WTC11 (cell line): Measurements from ENCODE around the gene CCSER1. TPM values are rescaled to one million over a fixed set of nuclear protein-coding genes. Genes with fewer than 3 reads are reported as not detected.

Experiments
- ATAC-seq: fragments of 200-7000 bp; cut with Tn5 transposase; 2 replicates; pipeline ENCODE4 v1.10.0; 2021; ENCODE audit warnings: mild to moderate bottlenecking, moderate library complexity
- CTCF ChIA-PET: fragments of 300-600 bp; sonication (Branson Sonifier 250); formaldehyde crosslinking; loops from one replicate; lab custom pipeline; 2021; ENCODE audit warnings: antibody characterized with exemption; lab: Charles Lee
- POLR2A ChIA-PET: fragments of 350-600 bp; sonication (Branson Sonifier 250); formaldehyde crosslinking; loops from one replicate; lab custom pipeline; 2021; ENCODE audit warnings: antibody characterized with exemption; lab: Charles Lee
- DNase-seq: peaks from one replicate; pipeline ENCODE4 v3.0.0; 2021; ENCODE audit warnings: low spot score
- H3K27ac Mint-ChIP-seq: 2 replicates; pipeline ENCODE4 v1.8.0; 2021; ENCODE audit warnings: mixed read lengths
- H3K27me3 Mint-ChIP-seq: 2 replicates; pipeline ENCODE4 v1.8.0; 2021; ENCODE audit warnings: low read depth, mild to moderate bottlenecking, moderate library complexity, mixed read lengths
- H3K36me3 Mint-ChIP-seq: 2 replicates; pipeline ENCODE4 v1.8.0; 2021; ENCODE audit warnings: mixed read lengths
- H3K4me1 Mint-ChIP-seq: 2 replicates; pipeline ENCODE4 v1.8.0; 2022; ENCODE audit warnings: mixed read lengths
- H3K4me3 Mint-ChIP-seq: 2 replicates; pipeline ENCODE4 v1.8.0; 2021; ENCODE audit warnings: mild to moderate bottlenecking, moderate library complexity, mixed read lengths
- H3K9me3 Mint-ChIP-seq: 2 replicates; pipeline ENCODE4 v1.8.0; 2021; ENCODE audit warnings: mixed read lengths
- CREB1 ChIP-seq: sonication (generic); formaldehyde crosslinking; IDR thresholded peaks from 2 replicates; pipeline ENCODE4 v1.8.0; 2023; ENCODE audit warnings: mild to moderate bottlenecking, missing genetic modification reagents
- FOXK1 ChIP-seq: sonication (generic); formaldehyde crosslinking; IDR thresholded peaks from 2 replicates; pipeline ENCODE4 v1.8.0; 2022; ENCODE audit warnings: mild to moderate bottlenecking, moderate library complexity, missing genetic modification reagents
- GTF2I ChIP-seq: fragments of 250-450 bp; sonication (Bioruptor Pico); conservative IDR thresholded peaks from 2 replicates; pipeline ENCODE4 v1.4.0; 2021; ENCODE audit warnings: mild to moderate bottlenecking
- NR2C2 ChIP-seq: sonication (generic); formaldehyde crosslinking; IDR thresholded peaks from 2 replicates; pipeline ENCODE4 v1.8.0; 2022; ENCODE audit warnings: mild to moderate bottlenecking, missing genetic modification reagents
- OVOL2 ChIP-seq: fragments of 250-450 bp; sonication (Bioruptor Pico); IDR thresholded peaks from 2 replicates; pipeline ENCODE4 v1.9.0; 2021; ENCODE audit warnings: mild to moderate bottlenecking, borderline replicate concordance
- PRRX2 ChIP-seq: fragments of 250-450 bp; sonication (Bioruptor Pico); IDR thresholded peaks from 2 replicates; pipeline ENCODE4 v1.8.0; 2021; ENCODE audit warnings: mild to moderate bottlenecking
- SP1 ChIP-seq: sonication (generic); formaldehyde crosslinking; conservative IDR thresholded peaks from 2 replicates; pipeline ENCODE4 v1.8.1; 2022; ENCODE audit warnings: missing genetic modification reagents
- TP53 ChIP-seq: sonication (generic); formaldehyde crosslinking; IDR thresholded peaks from 2 replicates; pipeline ENCODE4 v1.8.1; 2023; ENCODE audit warnings: mild to moderate bottlenecking, missing genetic modification reagents
- ZNF232 ChIP-seq: sonication (generic); formaldehyde crosslinking; IDR thresholded peaks from 2 replicates; pipeline ENCODE4 v1.8.0; 2022; ENCODE audit warnings: mild to moderate bottlenecking, missing genetic modification reagents
- ZNF317 ChIP-seq: sonication (generic); formaldehyde crosslinking; IDR thresholded peaks from 2 replicates; pipeline ENCODE4 v1.8.1; 2023; ENCODE audit warnings: low read depth, mild to moderate bottlenecking, moderate library complexity, missing genetic modification reagents, borderline replicate concordance
- ZNF423 ChIP-seq: fragments of 250-450 bp; sonication (Bioruptor Pico); IDR thresholded peaks from 2 replicates; pipeline ENCODE4 v2.1.2; 2022; ENCODE audit warnings: mild to moderate bottlenecking, moderate library complexity
- ZNF532 ChIP-seq: fragments of 250-450 bp; sonication (Bioruptor Pico); IDR thresholded peaks from 2 replicates; pipeline ENCODE4 v1.9.0; 2021; ENCODE audit warnings: mild to moderate bottlenecking, borderline replicate concordance
- total RNA-seq: library from RNA; stranded (reverse); gene quantifications from 3 replicates; pipeline ENCODE4 v1.2.3, GENCODE V29; 2021
- TF ChIP-seq, protein P1 (sequence below): fragments of 250-450 bp; sonication (Bioruptor Pico); IDR thresholded peaks from 2 replicates; pipeline ENCODE4 v1.9.0; 2021; ENCODE audit warnings: mild to moderate bottlenecking
- TF ChIP-seq, protein P2 (sequence below): sonication (generic); formaldehyde crosslinking; IDR thresholded peaks from 2 replicates; pipeline ENCODE4 v1.8.1; 2022; ENCODE audit warnings: mild to moderate bottlenecking, missing genetic modification reagents, moderate library complexity, borderline replicate concordance
- TF ChIP-seq, protein P3 (sequence below): sonication (generic); formaldehyde crosslinking; IDR thresholded peaks from 2 replicates; pipeline ENCODE4 v1.8.1; 2022; ENCODE audit warnings: missing genetic modification reagents, borderline replicate concordance

The CCSER1 gene
- total RNA-seq, 1 experiment from 2014 or later: 0.87 TPM

- ChIA-PET POLR2A (no interaction called here), CTCF (interaction anchor here (1.1 kb wide), 1 partner anchor 50 kb away, joined by 3 read pairs; no protein-coding TSS in a partner anchor)
- Mint-ChIP-seq H3K27ac (no peak overlapping the region), H3K9me3 (no peaks in the 10 kb centered on the region), H3K4me1 (peaks cover 11% of the 10 kb centered on the region), H3K36me3 (no peaks in the 10 kb centered on the region), H3K4me3 (no peak overlapping the region), H3K27me3 (no peaks in the 10 kb centered on the region)
- DNase-seq (no peak), ATAC-seq (peak; percentile 71)
- TF ChIP-seq, protein P1, sequence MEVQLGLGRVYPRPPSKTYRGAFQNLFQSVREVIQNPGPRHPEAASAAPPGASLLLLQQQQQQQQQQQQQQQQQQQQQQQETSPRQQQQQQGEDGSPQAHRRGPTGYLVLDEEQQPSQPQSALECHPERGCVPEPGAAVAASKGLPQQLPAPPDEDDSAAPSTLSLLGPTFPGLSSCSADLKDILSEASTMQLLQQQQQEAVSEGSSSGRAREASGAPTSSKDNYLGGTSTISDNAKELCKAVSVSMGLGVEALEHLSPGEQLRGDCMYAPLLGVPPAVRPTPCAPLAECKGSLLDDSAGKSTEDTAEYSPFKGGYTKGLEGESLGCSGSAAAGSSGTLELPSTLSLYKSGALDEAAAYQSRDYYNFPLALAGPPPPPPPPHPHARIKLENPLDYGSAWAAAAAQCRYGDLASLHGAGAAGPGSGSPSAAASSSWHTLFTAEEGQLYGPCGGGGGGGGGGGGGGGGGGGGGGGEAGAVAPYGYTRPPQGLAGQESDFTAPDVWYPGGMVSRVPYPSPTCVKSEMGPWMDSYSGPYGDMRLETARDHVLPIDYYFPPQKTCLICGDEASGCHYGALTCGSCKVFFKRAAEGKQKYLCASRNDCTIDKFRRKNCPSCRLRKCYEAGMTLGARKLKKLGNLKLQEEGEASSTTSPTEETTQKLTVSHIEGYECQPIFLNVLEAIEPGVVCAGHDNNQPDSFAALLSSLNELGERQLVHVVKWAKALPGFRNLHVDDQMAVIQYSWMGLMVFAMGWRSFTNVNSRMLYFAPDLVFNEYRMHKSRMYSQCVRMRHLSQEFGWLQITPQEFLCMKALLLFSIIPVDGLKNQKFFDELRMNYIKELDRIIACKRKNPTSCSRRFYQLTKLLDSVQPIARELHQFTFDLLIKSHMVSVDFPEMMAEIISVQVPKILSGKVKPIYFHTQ (CRISPR knock-in tag): no peak
These were observed 45.6 kb upstream of the CCSER1 start for GRCh38 chr4:90081432-90082144.

DNA sequence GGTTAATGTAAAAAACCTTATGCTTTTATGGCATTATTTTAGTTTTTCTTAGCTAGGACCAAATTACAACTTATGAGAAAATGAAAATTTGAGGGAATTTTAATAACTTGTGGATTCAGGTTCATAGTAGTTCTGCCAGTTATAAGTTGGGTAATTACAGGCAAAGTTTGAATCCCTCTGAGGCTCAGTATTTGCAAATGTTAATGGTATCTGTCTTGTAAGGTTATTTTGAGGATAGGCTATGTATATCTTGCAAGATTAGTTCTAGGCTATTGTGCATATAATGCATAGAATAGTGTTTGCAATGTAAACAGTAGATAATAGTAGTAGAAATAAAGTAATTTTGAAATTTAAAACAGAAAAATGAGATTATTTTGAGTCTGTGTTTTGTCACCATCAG is 44.7 kb upstream of the CCSER1 start:
- Mint-ChIP-seq H3K36me3 (no peaks in the 10 kb centered on the region), H3K4me3 (no peak overlapping the region), H3K4me1 (peaks cover 11% of the 10 kb centered on the region), H3K27ac (no peak overlapping the region), H3K9me3 (no peaks in the 10 kb centered on the region), H3K27me3 (no peaks in the 10 kb centered on the region)
- ATAC-seq (no peak), DNase-seq (no peak)
- CTCF ChIA-PET: interaction anchor here (0.6 to 1.1 kb wide), 2 partner anchors 40 to 51 kb away, joined by 3 read pairs; no protein-coding TSS in a partner anchor
- no peak for TF ChIP-seq ZNF317
- no peak for TF ChIP-seq ZNF232 (CRISPR knock-in tag)
- no peak for TF ChIP-seq SP1 (CRISPR knock-in tag)
- no peak for TF ChIP-seq PRRX2
- no peak for TF ChIP-seq FOXK1 (CRISPR knock-in tag)
- TF ChIP-seq GTF2I (CRISPR knock-in tag): no peak
- no peak for TF ChIP-seq OVOL2 (CRISPR knock-in tag)
- TF ChIP-seq CREB1 (CRISPR knock-in tag): no peak
- TF ChIP-seq NR2C2 (CRISPR knock-in tag): no peak
- TF ChIP-seq, protein P2, sequence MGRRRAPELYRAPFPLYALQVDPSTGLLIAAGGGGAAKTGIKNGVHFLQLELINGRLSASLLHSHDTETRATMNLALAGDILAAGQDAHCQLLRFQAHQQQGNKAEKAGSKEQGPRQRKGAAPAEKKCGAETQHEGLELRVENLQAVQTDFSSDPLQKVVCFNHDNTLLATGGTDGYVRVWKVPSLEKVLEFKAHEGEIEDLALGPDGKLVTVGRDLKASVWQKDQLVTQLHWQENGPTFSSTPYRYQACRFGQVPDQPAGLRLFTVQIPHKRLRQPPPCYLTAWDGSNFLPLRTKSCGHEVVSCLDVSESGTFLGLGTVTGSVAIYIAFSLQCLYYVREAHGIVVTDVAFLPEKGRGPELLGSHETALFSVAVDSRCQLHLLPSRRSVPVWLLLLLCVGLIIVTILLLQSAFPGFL: no peak
- TF ChIP-seq TP53 (CRISPR knock-in tag): no peak
- TF ChIP-seq ZNF423 (CRISPR knock-in tag): no peak
- TF ChIP-seq, protein P3, sequence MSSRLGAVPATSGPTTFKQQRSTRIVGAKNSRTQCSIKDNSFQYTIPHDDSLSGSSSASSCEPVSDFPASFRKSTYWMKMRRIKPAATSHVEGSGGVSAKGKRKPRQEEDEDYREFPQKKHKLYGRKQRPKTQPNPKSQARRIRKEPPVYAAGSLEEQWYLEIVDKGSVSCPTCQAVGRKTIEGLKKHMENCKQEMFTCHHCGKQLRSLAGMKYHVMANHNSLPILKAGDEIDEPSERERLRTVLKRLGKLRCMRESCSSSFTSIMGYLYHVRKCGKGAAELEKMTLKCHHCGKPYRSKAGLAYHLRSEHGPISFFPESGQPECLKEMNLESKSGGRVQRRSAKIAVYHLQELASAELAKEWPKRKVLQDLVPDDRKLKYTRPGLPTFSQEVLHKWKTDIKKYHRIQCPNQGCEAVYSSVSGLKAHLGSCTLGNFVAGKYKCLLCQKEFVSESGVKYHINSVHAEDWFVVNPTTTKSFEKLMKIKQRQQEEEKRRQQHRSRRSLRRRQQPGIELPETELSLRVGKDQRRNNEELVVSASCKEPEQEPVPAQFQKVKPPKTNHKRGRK (CRISPR knock-in tag): no peak
- no peak for TF ChIP-seq ZNF532 (CRISPR knock-in tag)
- POLR2A ChIA-PET: interaction anchor here (0.7 kb wide), 1 partner anchor 161 kb away, joined by 3 read pairs; no protein-coding TSS in a partner anchor
